HEK293 (cell line): ENCODE measurements around the gene C14orf93.
A peak's percentile ranks its signal among the peaks of the same experiment; 100 is the strongest.

Experiments used
- CTCF ChIA-PET: fragments of 350-600 bp; formaldehyde crosslinking; extraction: SDS; loops from one replicate; lab custom pipeline; 2021; ENCODE audit warnings: antibody characterized with exemption; lab: Yijun Ruan, JAX
- POLR2A ChIA-PET: fragments of 300-600 bp; formaldehyde crosslinking; extraction: SDS; loops from one replicate; lab custom pipeline; 2020; ENCODE audit warnings: antibody characterized with exemption, inconsistent platforms; lab: Yijun Ruan, JAX
- H3K27ac ChIP-seq: fragments of 200-500 bp; sonication (Bioruptor generic); 2 replicates; pipeline ENCODE4 v1.5.1; 2014; ENCODE audit warnings: low read depth, low read length, control low read depth, inconsistent platforms; ENCODE audit errors: extremely low read depth
- H3K36me3 ChIP-seq, 2 experiments: fragments of 200-500 bp in 1 of 2; sonication (Bioruptor generic) in 1 of 2; 1 replicate in 1 of 2; 2 replicates in 1 of 2; pipeline ENCODE4 v1.5.1; 2014 to 2017; ENCODE audit warnings: inconsistent platforms in 2 of 2, low read length in 2 of 2; ENCODE audit not compliant: control insufficient read depth in 2 of 2, insufficient read depth in 1 of 2
- H3K4me1 ChIP-seq: fragments of 200-500 bp; sonication (Bioruptor generic); 2 replicates; pipeline ENCODE4 v1.5.1; 2014; ENCODE audit warnings: mild to moderate bottlenecking, low read length, inconsistent platforms; ENCODE audit not compliant: control insufficient read depth, insufficient read depth
- H3K4me3 ChIP-seq: 2 replicates; pipeline ENCODE4 v1.5.1; 2011; ENCODE audit warnings: low read depth, mild to moderate bottlenecking, control low read depth, low read length, moderate library complexity
- H3K9me3 ChIP-seq: fragments of 200-500 bp; sonication (Bioruptor generic); 2 replicates; pipeline ENCODE4 v1.5.1; 2014; ENCODE audit warnings: low read depth, low read length, inconsistent platforms; ENCODE audit not compliant: control insufficient read depth, insufficient read depth
- GFI1B ChIP-seq: fragments of 450-650 bp; formaldehyde crosslinking; IDR thresholded peaks from 2 replicates; pipeline ENCODE4 v1.5.1; 2016; ENCODE audit warnings: missing biosample characterization, missing genetic modification characterization
- GLIS2 ChIP-seq: fragments of 450-650 bp; formaldehyde crosslinking; IDR thresholded peaks from 2 replicates; pipeline ENCODE4 v1.5.1; 2016; ENCODE audit warnings: missing biosample characterization, missing genetic modification characterization
- KLF10 ChIP-seq: fragments of 450-650 bp; IDR thresholded peaks from 2 replicates; pipeline ENCODE4 v1.5.1; 2018; ENCODE audit warnings: missing biosample characterization, mild to moderate bottlenecking, missing genetic modification characterization
- OVOL3 ChIP-seq: fragments of 450-650 bp; formaldehyde crosslinking; IDR thresholded peaks from 2 replicates; pipeline ENCODE4 v1.5.1; 2016; ENCODE audit warnings: missing biosample characterization, missing genetic modification characterization
- PRDM10 ChIP-seq: fragments of 450-650 bp; formaldehyde crosslinking; IDR thresholded peaks from 2 replicates; pipeline ENCODE4 v1.5.1; 2016; ENCODE audit warnings: missing biosample characterization, missing genetic modification characterization
- PRDM4 ChIP-seq: fragments of 450-650 bp; formaldehyde crosslinking; IDR thresholded peaks from 2 replicates; pipeline ENCODE4 v1.5.1; 2017; ENCODE audit warnings: missing biosample characterization, missing genetic modification characterization
- YY2 ChIP-seq: fragments of 450-650 bp; formaldehyde crosslinking; IDR thresholded peaks from 2 replicates; pipeline ENCODE4 v1.5.1; 2016; ENCODE audit warnings: missing biosample characterization, missing genetic modification characterization
- ZBTB20 ChIP-seq: fragments of 450-650 bp; formaldehyde crosslinking; IDR thresholded peaks from 2 replicates; pipeline ENCODE4 v1.5.1; 2016; ENCODE audit warnings: missing biosample characterization, missing genetic modification characterization
- ZBTB26 ChIP-seq: fragments of 450-650 bp; formaldehyde crosslinking; optimal IDR thresholded peaks from 2 replicates; pipeline ENCODE3; 2016; ENCODE audit warnings: missing biosample characterization, mild to moderate bottlenecking, missing genetic modification characterization
- ZEB2 ChIP-seq: fragments of 450-650 bp; formaldehyde crosslinking; IDR thresholded peaks from 2 replicates; pipeline ENCODE4 v1.5.1; 2016; ENCODE audit warnings: missing biosample characterization, missing genetic modification characterization
- ZNF114 ChIP-seq: fragments of 450-650 bp; formaldehyde crosslinking; IDR thresholded peaks from 2 replicates; pipeline ENCODE4 v1.5.0; 2017; ENCODE audit warnings: missing biosample characterization, missing genetic modification characterization
- ZNF140 ChIP-seq: fragments of 450-650 bp; formaldehyde crosslinking; IDR thresholded peaks from 2 replicates; pipeline ENCODE4 v1.5.1; 2016; ENCODE audit warnings: missing biosample characterization, missing genetic modification characterization
- ZNF169 ChIP-seq: fragments of 450-650 bp; formaldehyde crosslinking; IDR thresholded peaks from 2 replicates; pipeline ENCODE4 v1.5.1; 2016; ENCODE audit warnings: missing biosample characterization, missing genetic modification characterization
- ZNF248 ChIP-seq: fragments of 450-650 bp; formaldehyde crosslinking; IDR thresholded peaks from 2 replicates; pipeline ENCODE4 v1.5.1; 2017; ENCODE audit warnings: missing biosample characterization, missing genetic modification characterization
- ZNF324 ChIP-seq: fragments of 450-650 bp; formaldehyde crosslinking; IDR thresholded peaks from 2 replicates; pipeline ENCODE4 v1.5.1; 2016; ENCODE audit warnings: missing biosample characterization, missing genetic modification characterization
- ZNF366 ChIP-seq: fragments of 450-650 bp; formaldehyde crosslinking; conservative IDR thresholded peaks from 2 replicates; pipeline ENCODE4 v1.5.1; 2016; ENCODE audit warnings: missing biosample characterization, missing genetic modification characterization
- ZNF521 ChIP-seq: fragments of 450-650 bp; formaldehyde crosslinking; IDR thresholded peaks from 2 replicates; pipeline ENCODE4 v1.5.1; 2017; ENCODE audit warnings: missing biosample characterization, mild to moderate bottlenecking, missing genetic modification characterization
- ZNF548 ChIP-seq: fragments of 450-650 bp; formaldehyde crosslinking; IDR thresholded peaks from 2 replicates; pipeline ENCODE4 v1.5.1; 2016; ENCODE audit warnings: missing biosample characterization, missing genetic modification characterization
- ZNF596 ChIP-seq: fragments of 450-650 bp; IDR thresholded peaks from 2 replicates; pipeline ENCODE4 v1.5.0; 2018; ENCODE audit warnings: missing biosample characterization, mild to moderate bottlenecking, missing genetic modification characterization, moderate library complexity
- ZNF626 ChIP-seq: fragments of 450-650 bp; sonication (Bioruptor Pico); formaldehyde crosslinking; IDR thresholded peaks from 2 replicates; pipeline ENCODE4 v1.5.1; 2018; ENCODE audit warnings: missing biosample characterization, missing genetic modification characterization, inconsistent platforms
- ZNF629 ChIP-seq: fragments of 450-650 bp; formaldehyde crosslinking; IDR thresholded peaks from 2 replicates; pipeline ENCODE4 v1.5.1; 2017; ENCODE audit warnings: missing biosample characterization, missing genetic modification characterization
- ZNF639 ChIP-seq: fragments of 450-650 bp; formaldehyde crosslinking; IDR thresholded peaks from 2 replicates; pipeline ENCODE4 v1.5.1; 2016; ENCODE audit warnings: missing biosample characterization, missing genetic modification characterization
- ZNF654 ChIP-seq: fragments of 450-650 bp; formaldehyde crosslinking; IDR thresholded peaks from 2 replicates; pipeline ENCODE4 v1.5.1; 2016; ENCODE audit warnings: low read depth, missing biosample characterization, missing genetic modification characterization
- ZNF670 ChIP-seq: fragments of 450-650 bp; formaldehyde crosslinking; IDR thresholded peaks from 2 replicates; pipeline ENCODE4 v1.5.1; 2016; ENCODE audit warnings: missing biosample characterization, missing genetic modification characterization, low read depth
- ZNF76 ChIP-seq: fragments of 450-650 bp; formaldehyde crosslinking; IDR thresholded peaks from 2 replicates; pipeline ENCODE4; 2016; ENCODE audit warnings: low read depth, missing biosample characterization, missing genetic modification characterization, borderline replicate concordance
- ZNF785 ChIP-seq: fragments of 450-650 bp; formaldehyde crosslinking; IDR thresholded peaks from 2 replicates; pipeline ENCODE4 v1.5.1; 2016; ENCODE audit warnings: missing biosample characterization, missing genetic modification characterization
- ZNF830 ChIP-seq: fragments of 450-650 bp; IDR thresholded peaks from 2 replicates; pipeline ENCODE4 v1.5.0; 2018; ENCODE audit warnings: missing biosample characterization, missing genetic modification characterization, low read depth, mild to moderate bottlenecking, moderate library complexity
- TF ChIP-seq, protein P1 (sequence below): fragments of 450-650 bp; formaldehyde crosslinking; IDR thresholded peaks from 2 replicates; pipeline ENCODE4 v1.5.1; 2016; ENCODE audit warnings: missing biosample characterization, missing genetic modification characterization

Gene C14orf93

DNA sequence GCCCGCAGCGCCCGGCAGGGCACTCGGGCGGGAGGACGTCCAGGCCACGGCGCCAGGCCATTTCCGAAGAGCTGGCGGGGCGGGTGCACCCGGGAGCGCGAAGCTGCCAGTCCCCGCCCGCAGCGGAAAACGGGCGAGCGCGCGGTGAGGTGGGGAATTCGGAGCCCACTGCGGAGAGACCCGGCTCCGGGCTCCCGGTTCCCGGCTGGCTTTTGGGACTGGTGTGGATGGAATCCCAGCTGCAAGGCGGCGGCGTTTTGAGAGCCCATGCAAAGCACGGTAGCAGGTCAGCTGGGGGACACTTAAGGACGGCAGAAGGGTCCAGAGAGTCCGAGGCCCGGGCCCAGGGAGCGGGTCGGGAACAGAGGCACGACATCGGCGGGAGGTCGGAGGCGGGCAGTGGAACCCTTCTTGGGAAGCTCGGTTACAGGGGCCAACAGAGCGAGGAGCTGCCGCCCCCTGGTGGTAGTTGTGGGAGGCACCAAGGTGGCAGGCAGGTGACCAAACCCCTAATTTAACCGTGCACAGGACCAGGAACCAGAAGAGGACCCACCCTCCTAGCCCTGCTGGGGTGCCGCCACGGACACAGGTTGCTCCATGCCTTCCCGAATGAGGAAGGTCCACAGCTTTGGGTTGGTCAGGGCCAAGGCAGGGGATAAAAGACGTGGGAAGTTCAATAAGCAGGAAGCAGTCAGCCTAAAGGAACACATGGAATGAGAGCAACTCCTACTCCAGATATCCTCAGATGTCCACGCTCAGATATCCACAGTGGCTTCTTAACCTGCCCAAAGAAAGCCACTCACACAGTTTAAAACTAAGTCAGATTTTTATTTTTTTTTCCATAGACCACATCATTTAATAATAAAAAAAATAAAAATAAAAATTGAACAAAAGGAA, 48.1 kb upstream of the C14orf93 start:
- H3K27ac ChIP-seq: peak overlapping the region; percentile 73
- peaks cover 26 to 64% of the 10 kb centered on the region in 2 experiments for H3K36me3 ChIP-seq
- H3K4me3 ChIP-seq: peak overlapping the region; percentile 65
- CTCF ChIA-PET: interaction anchor here (0.6 to 16.2 kb wide), 29 partner anchors 9 to 735 kb away, joined by 3 to 469 read pairs (median 4); partner anchors contain the start of genes AJUBA, CIROP and HAUS4
- no peaks in the 10 kb centered on the region for H3K9me3 ChIP-seq
- POLR2A ChIA-PET: interaction anchor here (0.6 to 2.9 kb wide), 19 partner anchors 8 to 128 kb away, joined by 3 to 33 read pairs (median 9); partner anchors contain the start of genes ACIN1, AJUBA, C14orf119 and HAUS4
- peaks cover 4% of the 10 kb centered on the region; the same call in 1 of the 2 replicates for H3K4me1 ChIP-seq
- TF ChIP-seq PRDM4 (tag by site-specific recombination): no peak
- TF ChIP-seq ZNF248 (tag by site-specific recombination): no peak
- TF ChIP-seq ZNF670 (tag by site-specific recombination): no peak
- no peak for TF ChIP-seq ZNF785
- TF ChIP-seq, protein P1, sequence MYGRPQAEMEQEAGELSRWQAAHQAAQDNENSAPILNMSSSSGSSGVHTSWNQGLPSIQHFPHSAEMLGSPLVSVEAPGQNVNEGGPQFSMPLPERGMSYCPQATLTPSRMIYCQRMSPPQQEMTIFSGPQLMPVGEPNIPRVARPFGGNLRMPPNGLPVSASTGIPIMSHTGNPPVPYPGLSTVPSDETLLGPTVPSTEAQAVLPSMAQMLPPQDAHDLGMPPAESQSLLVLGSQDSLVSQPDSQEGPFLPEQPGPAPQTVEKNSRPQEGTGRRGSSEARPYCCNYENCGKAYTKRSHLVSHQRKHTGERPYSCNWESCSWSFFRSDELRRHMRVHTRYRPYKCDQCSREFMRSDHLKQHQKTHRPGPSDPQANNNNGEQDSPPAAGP (tag by site-specific recombination): peak; percentile 83
- peak; percentile 63; the same call in 1 of the 2 replicates for TF ChIP-seq ZNF76 (tag by site-specific recombination)
- TF ChIP-seq PRDM10: peak; percentile 82
- peak; percentile 91 for TF ChIP-seq GLIS2 (tag by site-specific recombination)
- peak; percentile 63 for TF ChIP-seq ZNF654
- no peak for TF ChIP-seq OVOL3 (tag by site-specific recombination)
- TF ChIP-seq ZBTB26 (tag by site-specific recombination): peak; percentile 88
- TF ChIP-seq ZNF169 (tag by site-specific recombination): no peak
- no peak for TF ChIP-seq YY2
- no peak for TF ChIP-seq ZNF366 (tag by site-specific recombination)
- TF ChIP-seq ZNF639 (tag by site-specific recombination): no peak; the same call in 1 of the 2 replicates
- peak; percentile 78 for TF ChIP-seq ZNF629
- TF ChIP-seq GFI1B (tag by site-specific recombination): 0 out of 2 replicates have a peak, but pooled peaks have one; percentile 32
- no peak for TF ChIP-seq ZNF140
- TF ChIP-seq ZNF114: no peak
- peak; percentile 95 for TF ChIP-seq ZEB2 (tag by site-specific recombination)
- TF ChIP-seq ZNF521: no peak
- 0 out of 2 replicates have a peak, but pooled peaks have one; percentile 16 for TF ChIP-seq ZNF596 (tag by site-specific recombination)
- TF ChIP-seq ZNF324 (tag by site-specific recombination): peak; percentile 82
- TF ChIP-seq KLF10 (tag by site-specific recombination): peak; percentile 56
- TF ChIP-seq ZNF830: no peak
- TF ChIP-seq ZBTB20 (tag by site-specific recombination): peak; percentile 94
- TF ChIP-seq ZNF626 (tag by site-specific recombination): no peak
- TF ChIP-seq ZNF548 (tag by site-specific recombination): no peak
